ENCODE results near the gene WDFY2.

WDFY2 gene

DNA sequence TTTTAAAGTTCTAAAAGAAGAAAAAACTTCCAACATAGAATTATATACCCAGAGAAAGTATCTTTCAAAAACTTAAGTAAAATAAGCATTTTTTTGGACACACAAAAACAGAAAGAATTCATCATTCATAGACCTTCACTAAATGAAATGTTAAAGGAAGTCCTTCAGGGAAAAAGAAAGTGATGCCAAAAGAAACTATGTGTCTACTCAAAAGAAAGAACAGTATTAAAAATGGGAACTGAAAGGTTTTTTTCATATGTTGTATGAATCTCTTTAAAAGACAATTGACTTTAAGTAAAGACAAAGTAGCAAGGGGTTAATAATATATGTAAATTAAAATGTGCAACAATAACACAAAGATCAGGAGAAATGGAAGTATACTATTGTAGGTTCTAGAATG, 123.2 kb downstream of the WDFY2 start:
- DNase-seq (ENCODE audit: low spot score) = no peak

GRCh38 chr13:51713807-51714206, 129.5 kb downstream of the WDFY2 start:
- DNase-seq (ENCODE audit: low spot score) = no peak

DNA sequence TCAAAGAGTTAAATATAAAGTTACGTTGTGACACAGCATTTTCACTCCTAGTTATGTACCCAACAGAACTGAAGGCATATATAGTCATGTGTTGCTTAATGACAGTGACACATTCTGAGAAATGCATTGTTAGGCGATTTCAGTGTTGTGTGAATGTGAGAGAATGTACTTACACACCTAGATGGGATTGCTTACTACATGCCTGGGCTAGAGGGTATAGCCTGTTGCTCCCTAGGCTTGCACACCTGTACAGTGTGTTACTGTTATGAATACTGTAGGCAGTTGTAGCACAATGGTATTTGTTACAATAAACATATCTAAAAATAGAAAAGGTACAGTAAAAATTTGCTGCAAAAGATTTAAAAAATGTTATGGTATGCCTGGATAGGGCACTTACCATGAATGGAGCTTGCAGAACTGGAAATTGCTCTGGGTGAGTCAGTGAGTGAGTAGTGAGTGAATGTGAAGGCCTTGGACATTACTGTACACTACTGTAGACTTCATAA, 130.5 kb downstream of the WDFY2 start:
- DNase-seq (ENCODE audit: low spot score) = no peak

DNA sequence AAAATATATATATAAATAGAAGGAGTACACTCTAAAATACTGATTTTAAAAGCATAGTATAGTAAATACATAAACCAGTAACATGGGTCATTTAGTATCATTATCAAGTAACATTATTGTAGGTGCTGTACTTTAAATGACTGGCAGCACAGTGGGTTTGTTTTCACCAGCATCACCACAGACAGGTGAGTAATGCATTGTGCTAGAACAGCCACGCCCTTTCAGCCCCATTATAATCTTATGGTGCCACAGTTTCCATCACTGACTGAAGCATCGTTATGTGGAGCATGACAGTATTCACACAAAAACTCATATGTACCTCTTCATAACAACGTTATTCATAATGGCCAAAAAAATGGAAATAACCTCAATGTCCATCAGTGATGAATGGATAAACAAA, 131.4 kb downstream of the WDFY2 start:
- no peak for DNase-seq (ENCODE audit: low spot score)

DNA sequence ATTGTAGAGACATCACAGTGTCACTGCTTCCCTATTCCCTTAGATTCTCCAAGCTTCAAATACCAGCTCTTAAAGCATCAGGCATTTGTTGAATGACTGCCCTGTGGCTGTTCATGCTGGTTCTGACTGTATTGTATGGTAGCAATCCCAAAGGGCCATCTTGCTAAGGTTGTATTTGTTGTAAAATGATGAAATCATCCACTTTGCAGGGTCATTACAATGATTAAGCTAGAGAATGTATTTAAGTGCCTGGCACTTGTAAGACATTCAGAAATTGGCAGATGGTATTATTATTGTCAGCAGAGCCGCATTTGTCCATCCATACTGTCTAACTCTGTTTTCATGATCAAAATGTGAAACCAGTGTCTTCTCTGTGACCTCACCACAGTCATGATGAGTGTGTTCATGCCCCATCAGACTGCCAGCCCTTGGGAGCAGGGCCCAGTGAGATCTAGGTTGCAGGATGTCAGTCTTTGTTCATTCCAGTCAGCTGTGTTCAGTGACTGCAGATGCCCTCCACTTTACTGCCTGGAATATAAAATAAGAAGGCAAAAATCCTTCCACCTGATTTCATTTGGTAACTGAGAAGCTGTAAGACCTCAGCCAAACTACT, 133.6 kb downstream of the WDFY2 start:
- no peak for DNase-seq (ENCODE audit: low spot score)

- DNase-seq (ENCODE audit: low spot score) = no peak
These were observed 135.1 kb downstream of the WDFY2 start for GRCh38 chr13:51719394-51719793.

DNA sequence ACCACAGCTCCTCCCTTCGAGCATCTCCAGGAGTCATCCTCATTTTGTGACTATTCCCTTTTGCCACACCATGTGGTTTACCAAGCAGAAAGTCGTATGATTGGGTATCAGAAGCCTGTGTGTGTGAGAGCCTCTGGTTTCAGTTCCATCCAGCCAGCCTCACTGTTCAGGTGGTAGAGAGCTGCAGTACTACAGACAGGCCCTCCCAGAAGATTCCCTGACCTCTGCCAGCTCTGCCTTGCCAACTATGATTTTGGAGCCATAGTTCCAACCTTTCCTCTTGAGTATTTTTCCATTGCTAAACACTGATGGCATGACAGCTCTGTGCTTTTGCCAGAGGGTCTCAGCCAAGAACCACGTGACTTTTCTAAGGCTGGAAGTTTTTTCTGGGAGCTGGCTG, 137.2 kb downstream of the WDFY2 start:
- DNase-seq (ENCODE audit: low spot score) = no peak

- no peak for DNase-seq (ENCODE audit: low spot score)
These were observed 139.3 kb downstream of the WDFY2 start for GRCh38 chr13:51723529-51723928.

DNA sequence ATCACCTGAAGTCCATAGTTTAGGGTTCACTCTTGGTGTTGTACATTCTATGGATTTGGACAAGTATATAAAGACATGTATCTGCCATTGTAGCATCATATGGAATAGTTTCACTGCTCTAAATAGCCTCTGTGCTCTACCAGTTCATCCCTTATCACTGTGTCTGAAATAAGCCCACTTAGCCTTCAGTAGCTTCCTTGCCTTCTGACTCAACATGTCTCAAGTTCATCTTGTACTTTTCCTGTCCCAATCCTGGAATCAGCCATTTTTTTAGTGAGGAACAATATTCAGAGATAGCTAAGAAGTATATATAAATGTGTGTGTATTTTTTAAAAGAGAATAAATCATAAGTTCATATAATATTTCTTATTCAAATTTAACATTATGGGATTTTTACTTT, 140.5 kb downstream of the WDFY2 start:
- no peak for DNase-seq (ENCODE audit: low spot score)

- no peak for DNase-seq (ENCODE audit: low spot score)
These were observed 142.4 kb downstream of the WDFY2 start for GRCh38 chr13:51726446-51727193.

GRCh38 chr13:51727634-51728274, 143.5 kb downstream of the WDFY2 start:
- DNase-seq (ENCODE audit: low spot score) = no peak

DNA sequence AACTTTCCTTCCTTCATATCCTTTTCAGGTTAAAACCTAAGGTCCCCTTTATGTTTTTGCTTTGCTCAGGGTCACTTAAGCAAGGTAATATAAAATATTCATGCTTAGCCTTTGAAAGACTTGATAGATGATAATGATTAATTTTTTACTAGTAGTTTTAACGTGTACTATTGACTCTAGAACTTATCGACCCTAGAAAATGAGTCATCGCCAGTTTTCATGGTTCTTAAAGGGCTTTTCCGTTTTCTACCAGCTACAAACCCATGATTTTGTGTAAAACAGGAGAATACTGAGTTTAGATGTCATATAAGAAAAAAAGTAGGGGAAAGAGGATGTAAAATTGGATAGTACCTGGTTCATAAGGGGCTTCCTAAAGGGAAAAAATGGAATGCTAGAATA, 144.0 kb downstream of the WDFY2 start:
- DNase-seq (ENCODE audit: low spot score) = no peak

GRCh38 chr13:51728972-51729371, 144.7 kb downstream of the WDFY2 start:
- DNase-seq (ENCODE audit: low spot score) = no peak

GRCh38 chr13:51729866-51730553, 145.7 kb downstream of the WDFY2 start:
- DNase-seq (ENCODE audit: low spot score) = no peak

- DNase-seq (ENCODE audit: low spot score) = no peak
These were observed 146.7 kb downstream of the WDFY2 start for GRCh38 chr13:51730927-51731326.

GRCh38 chr13:51731759-51732158, 147.5 kb downstream of the WDFY2 start:
- DNase-seq (ENCODE audit: low spot score) = no peak

DNA sequence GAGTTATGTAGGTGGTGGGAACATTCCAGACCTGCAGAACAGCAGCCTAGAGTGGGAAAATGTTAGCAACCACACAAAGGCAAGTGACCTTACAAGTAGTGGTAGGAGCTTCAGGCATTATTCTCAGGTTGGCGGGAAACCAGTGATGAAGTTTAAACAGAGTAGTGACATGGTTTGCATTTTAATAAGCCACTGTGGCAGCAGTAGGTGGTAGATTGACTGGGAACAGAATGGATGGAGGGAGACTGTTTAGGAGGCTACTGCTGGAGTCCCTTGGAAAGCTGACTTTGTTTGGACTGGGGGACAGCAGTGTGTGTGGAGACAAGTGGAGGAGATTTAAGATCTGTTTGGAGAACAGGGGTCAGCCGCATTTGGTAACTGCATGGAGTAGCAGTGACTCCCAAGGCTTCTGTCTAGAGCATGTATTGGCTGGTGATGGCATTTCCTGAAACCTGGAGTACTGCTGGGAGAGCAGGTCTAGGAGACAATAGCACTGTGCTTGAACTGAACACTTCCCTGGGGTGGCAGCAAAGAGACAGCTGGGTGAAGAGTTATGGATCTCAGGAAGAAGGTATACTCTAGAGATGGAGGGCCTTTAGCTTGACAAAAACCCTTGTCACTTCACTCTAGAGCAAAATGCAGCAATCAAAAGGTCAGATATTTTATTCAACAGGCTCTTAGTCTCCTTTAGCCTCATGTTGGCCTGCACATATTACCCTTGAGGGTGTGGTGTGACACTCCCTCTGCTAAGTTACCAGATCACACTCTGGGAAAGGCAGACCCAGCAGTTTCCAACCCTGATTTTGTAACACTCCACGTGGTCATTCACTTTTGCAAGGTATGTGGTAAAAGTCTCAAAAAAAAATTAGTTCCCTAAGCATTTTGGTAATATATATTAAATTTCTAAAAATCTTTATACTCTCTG, 149.4 kb downstream of the WDFY2 start:
- DNase-seq (ENCODE audit: low spot score) = no peak

DNA sequence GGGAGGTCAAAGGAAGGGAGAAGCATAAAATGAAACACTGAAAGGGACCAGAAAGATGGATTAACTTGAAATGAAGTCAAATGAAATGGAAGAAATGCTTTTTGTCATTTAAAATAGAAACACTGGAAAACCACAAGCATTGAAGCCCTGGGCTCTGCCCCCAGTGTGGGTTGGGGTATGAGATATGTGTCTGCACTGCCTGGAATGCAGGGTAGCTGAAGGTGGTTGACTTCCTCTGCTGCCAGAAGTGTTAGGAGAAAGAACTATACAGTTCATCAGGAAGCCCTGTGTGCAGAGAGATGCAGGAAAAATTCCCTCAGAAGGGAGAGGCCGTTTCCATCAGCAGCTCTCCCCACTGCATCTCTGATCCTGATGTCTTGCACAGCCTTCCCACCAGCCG, 150.5 kb downstream of the WDFY2 start:
- no peak for DNase-seq (ENCODE audit: low spot score)

DNA sequence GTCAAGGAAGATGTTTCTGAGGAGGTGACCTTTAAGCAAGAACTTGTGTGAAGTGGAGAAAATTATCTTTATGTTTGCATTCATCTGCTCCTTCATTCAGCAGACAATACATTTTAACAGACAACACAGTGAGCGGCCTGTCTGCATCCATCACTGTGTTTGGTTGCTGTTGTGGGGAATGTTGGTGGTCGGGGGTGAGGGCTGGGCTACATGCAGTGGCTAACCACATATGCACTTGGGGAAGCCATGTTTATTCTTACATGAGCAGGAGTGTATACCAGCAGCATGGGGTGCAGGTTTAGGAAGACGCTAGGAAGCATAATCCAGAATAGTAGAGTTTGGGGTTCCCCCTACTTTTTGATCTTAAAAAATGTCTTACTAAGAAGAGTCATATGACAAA, 153.3 kb downstream of the WDFY2 start:
- no peak for DNase-seq (ENCODE audit: low spot score)

DNA sequence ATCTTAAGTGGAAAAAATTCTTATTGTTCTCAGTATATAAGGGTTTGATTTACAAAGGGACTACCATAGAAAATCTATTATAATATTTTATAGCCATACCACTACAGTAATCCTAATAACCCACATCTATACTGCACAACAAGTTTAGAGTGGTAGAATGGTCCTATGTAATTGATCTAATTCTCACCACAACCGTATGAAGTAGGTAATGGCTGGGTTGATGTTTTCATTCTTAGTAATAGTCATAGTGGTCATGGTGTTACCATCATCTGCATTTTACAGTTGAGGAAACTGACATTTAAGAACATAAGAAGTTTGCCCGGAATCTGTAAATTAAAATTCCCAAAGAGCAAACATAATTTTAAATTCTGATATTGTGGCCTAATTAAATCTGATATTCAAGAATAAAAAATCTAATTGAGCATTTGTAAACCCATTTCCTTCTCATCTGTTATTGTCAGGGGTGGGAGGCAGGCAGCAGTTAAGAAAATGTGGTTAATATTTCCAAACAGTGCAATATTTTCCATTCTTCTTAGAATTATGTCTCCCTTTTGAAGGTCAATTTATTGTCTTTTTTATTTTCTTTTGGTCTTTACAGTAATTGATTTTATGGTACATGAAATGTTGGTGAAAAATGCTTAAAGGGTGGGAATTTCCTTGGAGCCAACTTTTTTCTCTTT, 154.1 kb downstream of the WDFY2 start:
- no peak for DNase-seq (ENCODE audit: low spot score)

Measured in LoVo (cell line).